Measurements from ENCODE around the gene BIRC3.

DNA sequence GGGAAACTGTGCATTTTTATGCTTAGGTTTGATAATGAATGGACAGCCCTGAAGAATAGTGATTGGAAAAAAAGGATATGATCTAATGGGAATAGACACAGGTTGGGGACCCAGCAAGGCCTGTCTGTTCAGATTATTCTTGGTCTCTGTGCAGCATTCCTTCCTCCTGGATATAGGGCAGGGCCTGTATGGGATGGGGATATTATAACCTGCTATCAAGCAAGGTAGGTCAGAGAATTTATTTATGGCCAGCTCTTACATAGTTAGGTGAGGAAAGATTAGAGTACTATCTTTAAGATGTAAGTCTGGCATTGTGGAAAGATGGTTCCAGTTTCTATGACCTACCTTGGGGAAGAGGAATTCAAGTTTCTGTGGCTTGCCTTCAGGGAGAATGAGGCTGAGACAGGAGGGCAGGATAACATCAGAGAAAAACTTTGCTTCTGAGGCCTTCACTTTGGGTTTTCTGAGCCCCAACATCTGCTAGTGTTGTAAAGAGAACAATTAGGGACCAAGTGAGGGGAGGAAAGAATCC lies 21.3 kb downstream of the BIRC3 start:
- TF ChIP-seq, protein P1, sequence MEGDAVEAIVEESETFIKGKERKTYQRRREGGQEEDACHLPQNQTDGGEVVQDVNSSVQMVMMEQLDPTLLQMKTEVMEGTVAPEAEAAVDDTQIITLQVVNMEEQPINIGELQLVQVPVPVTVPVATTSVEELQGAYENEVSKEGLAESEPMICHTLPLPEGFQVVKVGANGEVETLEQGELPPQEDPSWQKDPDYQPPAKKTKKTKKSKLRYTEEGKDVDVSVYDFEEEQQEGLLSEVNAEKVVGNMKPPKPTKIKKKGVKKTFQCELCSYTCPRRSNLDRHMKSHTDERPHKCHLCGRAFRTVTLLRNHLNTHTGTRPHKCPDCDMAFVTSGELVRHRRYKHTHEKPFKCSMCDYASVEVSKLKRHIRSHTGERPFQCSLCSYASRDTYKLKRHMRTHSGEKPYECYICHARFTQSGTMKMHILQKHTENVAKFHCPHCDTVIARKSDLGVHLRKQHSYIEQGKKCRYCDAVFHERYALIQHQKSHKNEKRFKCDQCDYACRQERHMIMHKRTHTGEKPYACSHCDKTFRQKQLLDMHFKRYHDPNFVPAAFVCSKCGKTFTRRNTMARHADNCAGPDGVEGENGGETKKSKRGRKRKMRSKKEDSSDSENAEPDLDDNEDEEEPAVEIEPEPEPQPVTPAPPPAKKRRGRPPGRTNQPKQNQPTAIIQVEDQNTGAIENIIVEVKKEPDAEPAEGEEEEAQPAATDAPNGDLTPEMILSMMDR (IDR thresholded peaks at IDR 0.05) = no peak
- no peak for TF ChIP-seq ZFX (IDR thresholded peaks at IDR 0.05; ENCODE audit: borderline replicate concordance)

Measured in 22Rv1 (cell line).